SU-DHL-6 (cell line): ENCODE measurements around the gene PRKAR2A.
"Not testable (repeated sequence)": the region's sequence is repeated elsewhere in the genome, so short reads cannot be mapped to it uniquely, and the experiment has no call there.

ENCODE experiments used
- H2AFZ ChIP-seq: fragments of 200-600 bp; sonication (generic); 2 replicates; pipeline ENCODE4 v1.6.1; 2014; ENCODE audit warnings: low read depth, mild to moderate bottlenecking, moderate library complexity, mixed read lengths, antibody characterized with exemption, low read length; ENCODE audit not compliant: severe bottlenecking
- H3F3A ChIP-seq: fragments of 200-600 bp; shearing (Covaris generic); 2 replicates; pipeline ENCODE4 v1.6.0; 2016; ENCODE audit warnings: antibody characterized with exemption, mild to moderate bottlenecking; ENCODE audit not compliant: insufficient read depth
- H3K27ac ChIP-seq: fragments of 200-600 bp; sonication (generic); 2 replicates; pipeline ENCODE4 v1.5.1; 2016; ENCODE audit warnings: low read depth, mild to moderate bottlenecking, low read length, moderate library complexity, mixed read lengths
- H3K27me3 ChIP-seq: fragments of 200-600 bp; sonication (generic), shearing (Covaris generic); 2 replicates; pipeline ENCODE4 v1.6.0; 2014; ENCODE audit warnings: mild to moderate bottlenecking, low read length
- H3K36me3 ChIP-seq: fragments of 200-600 bp; sonication (generic); 2 replicates; pipeline ENCODE4 v1.6.1; 2014; ENCODE audit warnings: mild to moderate bottlenecking, low read length, mixed read lengths
- H3K4me2 ChIP-seq: fragments of 300-600, 200-600 bp; shearing (Covaris generic), sonication (generic); 2 replicates; pipeline ENCODE4 v1.6.0; 2014; ENCODE audit warnings: low read length, low read depth, mild to moderate bottlenecking; ENCODE audit not compliant: poor library complexity, severe bottlenecking
- H3K4me3 ChIP-seq: fragments of 200-600 bp; sonication (generic); 2 replicates; pipeline ENCODE4 v1.5.1; 2014; ENCODE audit warnings: antibody characterized with exemption, low read length, mild to moderate bottlenecking, mixed read lengths; ENCODE audit not compliant: insufficient read depth, poor library complexity, severe bottlenecking
- H3K79me2 ChIP-seq: fragments of 200-600 bp; sonication (generic); 2 replicates; pipeline ENCODE4 v1.6.1; 2014; ENCODE audit warnings: mild to moderate bottlenecking, low read length, moderate library complexity; ENCODE audit not compliant: insufficient read depth
- H3K9ac ChIP-seq: fragments of 200-600 bp; sonication (generic); 2 replicates; pipeline ENCODE4 v1.7.0; 2014; ENCODE audit warnings: mild to moderate bottlenecking, low read length
- H3K9me2 ChIP-seq: fragments of 200-600 bp; sonication (generic); replicated peaks from 2 replicates; pipeline ENCODE4 v1.6.1; 2014; ENCODE audit warnings: low read length; ENCODE audit not compliant: insufficient read depth
- H3K9me3 ChIP-seq: fragments of 200-600 bp; sonication (generic); 2 replicates; pipeline ENCODE4 v1.6.1; 2014; ENCODE audit warnings: low read length, mixed read lengths; ENCODE audit not compliant: insufficient read depth
- H4K20me1 ChIP-seq: fragments of 200-600 bp; sonication (generic); 2 replicates; pipeline ENCODE4 v1.6.1; 2014; ENCODE audit warnings: low read depth, mild to moderate bottlenecking, antibody characterized with exemption, low read length, moderate library complexity, mixed read lengths
- EZH2phosphoT487 ChIP-seq: fragments of 200-600 bp; sonication (generic), shearing (Covaris generic); conservative IDR thresholded peaks from 2 replicates; pipeline ENCODE4 v1.6.1; 2018; ENCODE audit warnings: mild to moderate bottlenecking, antibody characterized with exemption, low read length, moderate library complexity, mixed read lengths
- TF ChIP-seq, protein P1 (sequence below): fragments of 200-600 bp; sonication (generic); IDR thresholded peaks from one replicate; pipeline ENCODE4 v1.5.1; 2017; ENCODE audit warnings: antibody characterized with exemption, mild to moderate bottlenecking, low read length, moderate library complexity; ENCODE audit not compliant: insufficient read depth, poor library complexity, severe bottlenecking

PRKAR2A gene

DNA sequence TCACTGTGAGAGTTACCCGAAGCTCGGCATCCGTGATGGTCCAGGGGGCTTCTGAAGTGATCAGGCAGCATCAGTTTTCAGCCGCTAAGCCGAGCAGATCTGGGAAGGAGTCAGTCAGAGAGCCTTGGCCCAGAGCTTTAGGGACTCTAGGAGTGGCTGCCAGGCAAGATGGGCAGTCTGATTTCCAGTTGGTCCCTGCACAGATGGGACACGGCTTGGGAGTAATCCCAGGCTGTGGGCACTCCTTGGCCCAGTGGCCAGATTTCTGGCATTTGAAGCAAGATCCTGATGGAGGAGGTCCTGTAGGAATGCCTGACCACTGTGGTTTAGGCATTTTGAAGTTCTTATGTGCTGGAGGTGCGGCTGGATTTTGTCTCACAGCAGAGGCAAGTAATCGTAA is 120.2 kb downstream of the PRKAR2A start:
- Histone ChIP-seq H3K79me2 (no peaks in the 10 kb centered on the region), H3K27me3 (no peaks in the 10 kb centered on the region), H3K9ac (no peak overlapping the region), H3K4me2 (no peak overlapping the region), H3K4me3 (no peak overlapping the region), H4K20me1 (no peaks in the 10 kb centered on the region), H3K9me2 (no peaks in the 10 kb centered on the region), H3K36me3 (no peaks in the 10 kb centered on the region), H3K27ac (no peak overlapping the region), H2AFZ (no peak overlapping the region), H3K9me3 (no peaks in the 10 kb centered on the region), H3F3A (no peaks in the 10 kb centered on the region)
- no peak for TF ChIP-seq EZH2phosphoT487
- TF ChIP-seq, protein P1, sequence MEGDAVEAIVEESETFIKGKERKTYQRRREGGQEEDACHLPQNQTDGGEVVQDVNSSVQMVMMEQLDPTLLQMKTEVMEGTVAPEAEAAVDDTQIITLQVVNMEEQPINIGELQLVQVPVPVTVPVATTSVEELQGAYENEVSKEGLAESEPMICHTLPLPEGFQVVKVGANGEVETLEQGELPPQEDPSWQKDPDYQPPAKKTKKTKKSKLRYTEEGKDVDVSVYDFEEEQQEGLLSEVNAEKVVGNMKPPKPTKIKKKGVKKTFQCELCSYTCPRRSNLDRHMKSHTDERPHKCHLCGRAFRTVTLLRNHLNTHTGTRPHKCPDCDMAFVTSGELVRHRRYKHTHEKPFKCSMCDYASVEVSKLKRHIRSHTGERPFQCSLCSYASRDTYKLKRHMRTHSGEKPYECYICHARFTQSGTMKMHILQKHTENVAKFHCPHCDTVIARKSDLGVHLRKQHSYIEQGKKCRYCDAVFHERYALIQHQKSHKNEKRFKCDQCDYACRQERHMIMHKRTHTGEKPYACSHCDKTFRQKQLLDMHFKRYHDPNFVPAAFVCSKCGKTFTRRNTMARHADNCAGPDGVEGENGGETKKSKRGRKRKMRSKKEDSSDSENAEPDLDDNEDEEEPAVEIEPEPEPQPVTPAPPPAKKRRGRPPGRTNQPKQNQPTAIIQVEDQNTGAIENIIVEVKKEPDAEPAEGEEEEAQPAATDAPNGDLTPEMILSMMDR = no peak

GRCh38 chr3:48725185-48725855 is 122.4 kb downstream of the PRKAR2A start:
- not testable (repeated sequence) for H3K27ac ChIP-seq, H3K9me3 ChIP-seq, H3F3A ChIP-seq, H3K27me3 ChIP-seq, H2AFZ ChIP-seq, H3K79me2 ChIP-seq, H4K20me1 ChIP-seq, H3K36me3 ChIP-seq, H3K4me2 ChIP-seq, H3K4me3 ChIP-seq, H3K9me2 ChIP-seq, H3K9ac ChIP-seq

- Histone ChIP-seq H3K79me2 (no peaks in the 10 kb centered on the region), H3F3A (no peaks in the 10 kb centered on the region), H4K20me1 (no peaks in the 10 kb centered on the region), H3K27me3 (no peaks in the 10 kb centered on the region), H3K27ac (no peak overlapping the region), H2AFZ (no peak overlapping the region), H3K9me2 (no peaks in the 10 kb centered on the region), H3K9ac (no peak overlapping the region), H3K4me2 (no peak overlapping the region), H3K9me3 (no peaks in the 10 kb centered on the region), H3K36me3 (no peaks in the 10 kb centered on the region), H3K4me3 (no peak overlapping the region)
- TF ChIP-seq, protein P1 = no peak
- TF ChIP-seq EZH2phosphoT487 = no peak
Observed at GRCh38 chr3:48723725-48724124, 123.9 kb downstream of the PRKAR2A start.

- not testable (repeated sequence) for H3K4me3 ChIP-seq, H3K9me3 ChIP-seq, H4K20me1 ChIP-seq, H3K36me3 ChIP-seq, H2AFZ ChIP-seq, H3K4me2 ChIP-seq, H3K79me2 ChIP-seq, H3K9me2 ChIP-seq, H3K27ac ChIP-seq, H3K9ac ChIP-seq, H3F3A ChIP-seq, H3K27me3 ChIP-seq
Observed at GRCh38 chr3:48723293-48723692, 124.4 kb downstream of the PRKAR2A start.
